ENCODE results near the gene TSPAN4. TPM values are rescaled to one million over a fixed set of nuclear protein-coding genes. Genes with fewer than 3 reads are reported as not detected.

TSPAN4 gene
- total RNA-seq, 4 donors from 2014 or later: 145 to 234 (median 175) TPM

- DNase-seq (ENCODE audit: low spot score) (no peak), ATAC-seq (ENCODE audit: low FRiP score) (no peak)
- TF ChIP-seq CTCF (IDR thresholded peaks at IDR 0.05): no peak
Observed at GRCh38 chr11:829847-830294, 12.8 kb upstream of the TSPAN4 start.

- ATAC-seq (ENCODE audit: low FRiP score) (peak; percentile 42), DNase-seq (ENCODE audit: low spot score) (no peak)
- no peak for TF ChIP-seq CTCF (IDR thresholded peaks at IDR 0.05)
Observed at GRCh38 chr11:830295-831117, 12.1 kb upstream of the TSPAN4 start.

- no peak for TF ChIP-seq CTCF (IDR thresholded peaks at IDR 0.05)
- ATAC-seq (ENCODE audit: low FRiP score) (no peak), DNase-seq (ENCODE audit: low spot score) (no peak)
Observed at GRCh38 chr11:831118-831864, 11.4 kb upstream of the TSPAN4 start.

GRCh38 chr11:831961-832528 lies 10.6 kb upstream of the TSPAN4 start:
- no peak for DNase-seq (ENCODE audit: low spot score)
- TF ChIP-seq CTCF (IDR thresholded peaks at IDR 0.05): no peak
- no peak for ATAC-seq (ENCODE audit: low FRiP score)

- TF ChIP-seq CTCF (IDR thresholded peaks at IDR 0.05): no peak
- ATAC-seq (ENCODE audit: low FRiP score) (peak; percentile 19), DNase-seq (ENCODE audit: low spot score) (no peak)
Observed at GRCh38 chr11:832529-833113, 10.0 kb upstream of the TSPAN4 start, which contains the start of gene CD151. Gene CD151 (plus strand): TSS chr11:832952. CDS start chr11:836070, 3,118 bp downstream.

GRCh38 chr11:833114-833791 lies 9.4 kb upstream of the TSPAN4 start:
- TF ChIP-seq CTCF (IDR thresholded peaks at IDR 0.05): no peak
- ATAC-seq (ENCODE audit: low FRiP score) (peak; percentile 5), DNase-seq (ENCODE audit: low spot score) (no peak)

Measured in omental fat pad (tissue), 4 donors.